ENCODE results near the gene CBLN3. TPM values are rescaled to one million over a fixed set of nuclear protein-coding genes. Genes with fewer than 3 reads are reported as not detected.

CBLN3 gene
- total and polyA plus RNA-seq, 9 of the 15 experiments (the other 6 are each of a cell fraction or from before 2014, with no cell fraction given), result 0.05 to 0.59 (median 0.26) TPM; not detected in 1

GRCh38 chr14:24430143-24430681 is 744 bp upstream of the CBLN3 start (continued):
- TF ChIP-seq ETS1 (conservative IDR thresholded peaks at IDR 0.05; ENCODE audit: control insufficient read depth, low read depth, low read length) (no peak), TRIM28 (IDR thresholded peaks at IDR 0.05) (no peak), PHB2 (IDR thresholded peaks at IDR 0.05; ENCODE audit: low read depth) (no peak), POLR2A (conservative IDR thresholded peaks at IDR 0.05) (no peak), MTA1 (IDR thresholded peaks at IDR 0.05; ENCODE audit: borderline replicate concordance) (no peak), BRF1 (IDR thresholded peaks at IDR 0.05; ENCODE audit: borderline replicate concordance, extremely low read depth, insufficient read length) (no peak), CBFB (CRISPR knock-in tag; IDR thresholded peaks at IDR 0.05) (no peak), ATF1 (CRISPR knock-in tag; IDR thresholded peaks at IDR 0.05) (no peak), ATF1 (tag; IDR thresholded peaks at IDR 0.05) (no peak), PCBP1 (IDR thresholded peaks at IDR 0.05; ENCODE audit: low read depth, low read length, poor library complexity, severe bottlenecking) (no peak), ZNF316 (IDR thresholded peaks at IDR 0.05) (no peak), IRF9 (tag; IDR thresholded peaks at IDR 0.05) (no peak), C11orf30 (IDR thresholded peaks at IDR 0.05; ENCODE audit: low read depth) (no peak), HIVEP1 (CRISPR knock-in tag; IDR thresholded peaks at IDR 0.05) (no peak), FOSL1 (tag; conservative IDR thresholded peaks at IDR 0.05) (no peak; the same call in 1 of the 2 replicates), TGIF2 (CRISPR knock-in tag; IDR thresholded peaks at IDR 0.05) (no peak), SRSF7 (optimal IDR thresholded peaks at IDR 0.05; ENCODE audit: low read depth, low read length) (no peak), HDAC2 (IDR thresholded peaks at IDR 0.05) (0 out of 2 replicates have a peak, but pooled peaks have one; percentile 27), KLF6 (CRISPR knock-in tag; IDR thresholded peaks at IDR 0.05; ENCODE audit: borderline replicate concordance) (no peak), HMG20B (CRISPR knock-in tag; IDR thresholded peaks at IDR 0.05) (no peak), RB1 (IDR thresholded peaks at IDR 0.05; ENCODE audit: low read depth) (no peak), SPI1 (IDR thresholded peaks at IDR 0.05; ENCODE audit: borderline replicate concordance, low read depth, low read length) (peak; percentile 80), TEAD2 (tag; IDR thresholded peaks at IDR 0.05) (no peak), PRMT5 (CRISPR knock-in tag; IDR thresholded peaks at IDR 0.05) (no peak), HMG20A (CRISPR knock-in tag; conservative IDR thresholded peaks at IDR 0.05) (no peak), HNRNPK (IDR thresholded peaks at IDR 0.05; ENCODE audit: low read depth, low read length, poor library complexity, severe bottlenecking) (no peak), ZNF311 (CRISPR knock-in tag; IDR thresholded peaks at IDR 0.05) (no peak), CREB1 (IDR thresholded peaks at IDR 0.05) (no peak), CREB1 (CRISPR knock-in tag; IDR thresholded peaks at IDR 0.05) (no peak), EGR1 (conservative IDR thresholded peaks at IDR 0.05) (peak; percentile 68)
- TF ChIP-seq, protein P1, sequence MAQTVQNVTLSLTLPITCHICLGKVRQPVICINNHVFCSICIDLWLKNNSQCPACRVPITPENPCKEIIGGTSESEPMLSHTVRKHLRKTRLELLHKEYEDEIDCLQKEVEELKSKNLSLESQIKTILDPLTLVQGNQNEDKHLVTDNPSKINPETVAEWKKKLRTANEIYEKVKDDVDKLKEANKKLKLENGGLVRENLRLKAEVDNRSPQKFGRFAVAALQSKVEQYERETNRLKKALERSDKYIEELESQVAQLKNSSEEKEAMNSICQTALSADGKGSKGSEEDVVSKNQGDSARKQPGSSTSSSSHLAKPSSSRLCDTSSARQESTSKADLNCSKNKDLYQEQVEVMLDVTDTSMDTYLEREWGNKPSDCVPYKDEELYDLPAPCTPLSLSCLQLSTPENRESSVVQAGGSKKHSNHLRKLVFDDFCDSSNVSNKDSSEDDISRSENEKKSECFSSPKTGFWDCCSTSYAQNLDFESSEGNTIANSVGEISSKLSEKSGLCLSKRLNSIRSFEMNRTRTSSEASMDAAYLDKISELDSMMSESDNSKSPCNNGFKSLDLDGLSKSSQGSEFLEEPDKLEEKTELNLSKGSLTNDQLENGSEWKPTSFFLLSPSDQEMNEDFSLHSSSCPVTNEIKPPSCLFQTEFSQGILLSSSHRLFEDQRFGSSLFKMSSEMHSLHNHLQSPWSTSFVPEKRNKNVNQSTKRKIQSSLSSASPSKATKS (CRISPR knock-in tag; IDR thresholded peaks at IDR 0.05), result no peak
